Heart right ventricle (tissue), 16 donors: ENCODE results near the gene FAAP20. TPM values are rescaled to one million over a fixed set of nuclear protein-coding genes. Genes with fewer than 3 reads are reported as not detected.

Source experiments
- ATAC-seq, 8 donors: fragments of 200-7000 bp; cut with Tn5 transposase; one replicate each; pipeline ENCODE4 v1.9.1; 2020; ENCODE audit warnings: mild to moderate bottlenecking in 8 of 8, moderate library complexity in 8 of 8, moderate number of reproducible peaks in 1 of 8
- DNase-seq, 2 donors: peaks; one replicate each; pipeline ENCODE4 v3.0.0-alpha.2; 2020
- H3K27ac ChIP-seq, 10 donors: fragments of 200-600 bp; sonication (generic) in 2 of 10; one replicate each; pipeline versions ENCODE4 v1.5.0 to v1.8.0; 2020 to 2022; ENCODE audit warnings: mild to moderate bottlenecking in 3 of 10
- H3K27me3 ChIP-seq, 7 donors: fragments of 200-600 bp; one replicate each; pipeline ENCODE4 v1.8.0; 2021 to 2022; ENCODE audit warnings: mild to moderate bottlenecking in 2 of 7
- H3K36me3 ChIP-seq, 9 donors: fragments of 200-600 bp; sonication (generic) in 1 of 9; one replicate each; pipeline versions ENCODE4 v1.5.0 to v1.8.0; 2020 to 2022; ENCODE audit warnings: mild to moderate bottlenecking in 2 of 9
- H3K4me1 ChIP-seq, 9 donors: fragments of 200-600 bp; sonication (generic) in 1 of 9; one replicate each; pipeline versions ENCODE4 v1.5.0 to v1.8.0; 2020 to 2022; ENCODE audit warnings: mild to moderate bottlenecking in 4 of 9
- H3K4me3 ChIP-seq, 10 donors: fragments of 200-600 bp; sonication (generic) in 2 of 10; one replicate each; pipeline versions ENCODE4 v1.5.0 to v1.8.0; 2020 to 2022; ENCODE audit warnings: mild to moderate bottlenecking in 7 of 10, moderate library complexity in 2 of 10
- H3K9me3 ChIP-seq, 11 donors: fragments of 200-600 bp in 10 of 11; sonication (generic) in 2 of 11; one replicate each; pipeline versions ENCODE4 v1.5.0 to v1.8.0; 2013 to 2022; ENCODE audit warnings: mild to moderate bottlenecking in 2 of 11, control low read depth in 1 of 11, moderate library complexity in 1 of 11
- WGBS, 2 donors: extraction: QIAGEN DNeasy Blood & Tissue Kit; methylation state at CpG; one replicate each; pipeline ENCODE4 v1.1.7; 2013; ENCODE audit warnings: inconsistent platforms in 1 of 2; 5-methylcytosine and 5-hydroxymethylcytosine counted together
- intact Hi-C, 10 donors: fragments of 100-400 bp; cut with DNase I; formaldehyde crosslinking; loops; one replicate each; pipeline versions ENCODE4 v1.11.1 to v1.14.2; 2022
- polyA plus RNA-seq, 2 donors: library from polyadenylated mRNA; stranded (reverse); fragments of 200-250 nt; gene quantifications; one replicate each; pipeline ENCODE4 v1.2.3, GENCODE V29; 2013
- total RNA-seq, 10 donors: library from RNA; stranded (reverse); fragmentation: NEBNext Ultra II Directional in 3 of 10; extraction: Animal tissue kit (Norgen Biotek cat#: 25700) in 3 of 10; gene quantifications; one replicate each; pipeline versions ENCODE4 v1.2.1 to v1.2.4, GENCODE V29; 2021 to 2023
- TF ChIP-seq, protein P1 (sequence below), 9 donors: fragments of 200-600 bp; sonication (generic) in 2 of 9; IDR thresholded peaks; one replicate each; pipeline versions ENCODE4 v1.5.0 to v1.8.0; 2021 to 2022; ENCODE audit warnings: antibody characterized with exemption in 9 of 9, mild to moderate bottlenecking in 5 of 9, moderate library complexity in 1 of 9
- donor health status: Arrhythmogenic right ventricular cardiomyopathy.
- donor health status: ischemic (EF 13 %, LVEDD 7.1; RV severe dilation, severe dysfunction).
- donor health status: healthy with polysubstance abuse.
- donor health status: DM: no; HTN: yes; CAD: no.
- donor health status: DM: no; HTN: no; CAD: no.
- donor health status: ischemic (EF 25% LVEDD 6.9; RV normal size, moderate dysfunction).
- donor health status: ischemic (EF 25% LVEDD 5.7; RV mildly dilated, moderate dysfunction).
- donor health status: healthy.
- donor health status: DM: yes; HTN: yes; CAD: no.
- donor health status: Ischemic cardiomyopathy.
- donor health status: ischemic (EF 35%, LVEDD 5.7; RV mildly dilated, moderate dysfunction).
- donor health status: nonischemic (EF 11% LVEDD 7.7; RV severe dilation, severe dysfunction).
- donor health status: DM: yes; HTN: yes; CAD: no.
- donor health status: PGD.
- donor health status: ischemic (EF 29% LVEDD 5.4; RV normal size, mild dysfunction).
- donor health status: nonischemic (EF 23%, LVEDD 6.1; RV moderate dilation, normal function).

Gene FAAP20
- total and polyA plus RNA-seq, 12 donors: 30.9 to 83.6 (median 38.6) TPM

DNA sequence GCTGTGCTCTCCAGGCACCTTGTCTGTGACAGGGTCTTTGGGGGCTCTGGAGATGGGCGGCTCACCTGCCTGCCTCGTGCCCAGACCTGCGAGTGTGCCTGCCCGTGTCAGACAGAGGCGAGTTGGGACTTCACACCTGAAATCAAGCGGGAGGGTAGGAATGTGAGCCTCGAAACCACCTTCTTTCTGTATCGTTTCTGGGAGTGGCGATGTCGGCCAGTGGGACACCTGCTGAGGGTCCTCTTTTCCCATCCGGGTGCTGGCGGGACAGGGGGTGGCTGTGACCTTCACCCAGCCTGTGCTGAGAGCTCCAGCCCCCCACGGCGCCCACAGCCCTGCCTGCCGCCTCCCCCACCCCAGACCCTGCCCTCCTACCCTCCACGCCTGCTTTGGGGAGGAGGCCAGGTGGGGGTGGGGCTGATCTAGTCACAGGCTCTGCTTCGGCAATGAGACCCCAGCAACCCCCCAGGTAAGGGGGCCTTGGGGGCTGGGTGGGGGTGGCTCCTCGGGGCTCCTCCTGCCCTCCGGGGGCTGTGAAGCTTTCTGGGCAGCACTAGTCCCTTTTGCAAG, 15.6 kb upstream of the FAAP20 start:
- TF ChIP-seq, protein P1, sequence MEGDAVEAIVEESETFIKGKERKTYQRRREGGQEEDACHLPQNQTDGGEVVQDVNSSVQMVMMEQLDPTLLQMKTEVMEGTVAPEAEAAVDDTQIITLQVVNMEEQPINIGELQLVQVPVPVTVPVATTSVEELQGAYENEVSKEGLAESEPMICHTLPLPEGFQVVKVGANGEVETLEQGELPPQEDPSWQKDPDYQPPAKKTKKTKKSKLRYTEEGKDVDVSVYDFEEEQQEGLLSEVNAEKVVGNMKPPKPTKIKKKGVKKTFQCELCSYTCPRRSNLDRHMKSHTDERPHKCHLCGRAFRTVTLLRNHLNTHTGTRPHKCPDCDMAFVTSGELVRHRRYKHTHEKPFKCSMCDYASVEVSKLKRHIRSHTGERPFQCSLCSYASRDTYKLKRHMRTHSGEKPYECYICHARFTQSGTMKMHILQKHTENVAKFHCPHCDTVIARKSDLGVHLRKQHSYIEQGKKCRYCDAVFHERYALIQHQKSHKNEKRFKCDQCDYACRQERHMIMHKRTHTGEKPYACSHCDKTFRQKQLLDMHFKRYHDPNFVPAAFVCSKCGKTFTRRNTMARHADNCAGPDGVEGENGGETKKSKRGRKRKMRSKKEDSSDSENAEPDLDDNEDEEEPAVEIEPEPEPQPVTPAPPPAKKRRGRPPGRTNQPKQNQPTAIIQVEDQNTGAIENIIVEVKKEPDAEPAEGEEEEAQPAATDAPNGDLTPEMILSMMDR (IDR thresholded peaks at IDR 0.05): no peak
- ATAC-seq (no peak), DNase-seq (peak; percentile 4 to 24)
- Histone ChIP-seq H3K36me3 (no peaks in the 10 kb centered on the region), H3K4me3 (no peak overlapping the region), H3K27ac (peak overlapping the region in 6 of 10 donors; percentile 46 to 95 (median 92)), H3K27me3 (no peaks in the 10 kb centered on the region), H3K9me3 (no peaks in the 10 kb centered on the region), H3K4me1 (peaks cover 45 to 91% (median 73%) of the 10 kb centered on the region in 9 donors)
- intact Hi-C loops: loop anchor here in 1 of 10 donors (5.0 kb wide), 1 partner anchor 102 kb away; no protein-coding TSS in a partner anchor
- WGBS, 2 donors: 87 to 88% methylated on average over 17 to 19 of the region's 19 CpGs

DNA sequence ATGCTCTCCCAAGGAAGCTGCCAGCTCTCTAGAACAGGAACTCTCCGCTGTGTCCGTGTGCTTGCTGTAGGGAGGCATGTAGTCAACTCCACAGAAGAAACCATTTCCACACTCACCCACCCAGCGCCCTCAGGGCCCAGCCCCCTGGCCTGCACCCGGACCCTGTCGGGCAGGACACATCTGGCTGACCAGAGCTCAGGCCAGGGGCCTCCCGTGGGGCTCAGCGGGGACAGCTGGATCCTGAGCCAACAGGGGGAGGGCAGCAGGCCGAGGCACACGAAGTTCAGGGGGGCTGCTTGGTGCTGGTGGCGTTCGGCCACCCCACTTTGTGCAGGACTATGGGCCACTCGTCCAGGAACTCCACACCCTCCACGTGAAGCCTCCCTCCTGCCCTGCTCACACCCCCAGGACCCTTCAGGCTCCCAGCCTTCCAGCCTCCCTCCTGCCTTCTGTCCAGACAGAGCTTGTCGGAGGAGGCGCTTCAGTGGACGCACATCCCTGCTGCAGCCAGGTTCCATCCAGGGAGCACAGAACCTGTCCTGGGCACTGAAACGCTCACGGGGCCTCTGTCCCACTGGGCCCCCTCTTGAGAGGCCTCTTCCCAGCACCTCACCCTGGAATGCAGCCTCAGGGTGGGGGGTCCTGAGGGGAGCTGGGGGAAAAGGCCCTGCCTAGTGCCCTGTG, 15.0 kb upstream of the FAAP20 start:
- no peaks in the 10 kb centered on the region for H3K9me3 ChIP-seq
- peak; percentile 11 to 22 for DNase-seq
- ATAC-seq: no peak
- WGBS, 2 donors: 60 to 64% methylated on average over 18 of the region's 18 CpGs
- peaks cover 41 to 85% (median 68%) of the 10 kb centered on the region in 9 donors for H3K4me1 ChIP-seq
- peak overlapping the region in 8 of 10 donors; percentile 26 to 95 (median 88) for H3K27ac ChIP-seq
- intact Hi-C loops: loop anchor here in 1 of 10 donors (5.0 kb wide), 1 partner anchor 103 kb away; no protein-coding TSS in a partner anchor
- H3K27me3 ChIP-seq: no peaks in the 10 kb centered on the region
- no peaks in the 10 kb centered on the region for H3K36me3 ChIP-seq
- H3K4me3 ChIP-seq: no peak overlapping the region
- TF ChIP-seq, protein P1 (IDR thresholded peaks at IDR 0.05): no peak

DNA sequence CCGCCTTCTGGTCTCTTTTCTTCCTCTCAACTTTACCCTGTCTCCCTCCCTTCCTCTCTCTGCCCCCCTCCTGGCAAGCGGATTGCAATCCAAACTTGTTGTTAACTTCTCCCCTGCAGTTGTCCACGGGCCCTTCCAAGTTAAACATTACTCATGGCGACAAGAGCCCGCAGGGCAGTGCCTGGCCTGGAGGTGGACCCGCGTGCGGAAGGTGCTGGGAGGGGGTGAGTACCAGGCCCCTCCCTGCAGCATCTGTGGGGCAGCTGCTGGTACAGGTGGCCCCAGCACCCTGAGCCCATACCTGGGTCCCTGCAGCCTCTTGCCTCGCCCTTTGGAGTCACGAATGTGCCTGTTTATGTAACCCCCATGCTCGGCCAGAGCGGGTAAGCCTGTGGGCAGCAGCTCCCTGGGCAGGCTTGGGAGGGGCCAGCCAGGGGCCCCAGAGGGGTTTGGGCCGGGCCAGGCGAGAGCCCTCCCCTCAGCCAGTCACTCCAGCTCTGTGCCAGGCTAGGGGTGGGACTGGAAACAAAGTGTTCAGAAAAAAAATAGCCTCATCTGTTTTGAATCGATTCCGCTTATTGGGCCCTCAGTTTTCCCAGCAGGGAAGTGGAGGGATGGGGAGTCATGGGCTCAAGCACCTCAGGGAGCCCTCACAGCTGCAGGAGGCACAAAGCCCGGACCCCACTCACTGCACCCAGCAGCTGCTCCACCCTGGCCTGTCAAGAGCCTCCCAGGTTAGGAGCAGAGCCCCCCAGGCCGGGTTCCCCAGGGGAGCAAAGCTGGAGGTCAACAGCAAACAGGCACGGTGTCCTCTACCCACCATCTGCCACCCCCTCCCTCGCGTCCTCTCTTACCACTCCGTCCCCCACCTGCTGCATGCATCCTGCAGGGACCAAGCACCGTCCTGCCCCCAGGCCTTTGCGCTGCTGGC, 14.0 kb upstream of the FAAP20 start:
- Histone ChIP-seq H3K4me3 (no peak overlapping the region), H3K27me3 (no peaks in the 10 kb centered on the region), H3K9me3 (no peaks in the 10 kb centered on the region), H3K36me3 (no peaks in the 10 kb centered on the region), H3K4me1 (peaks cover 38 to 85% (median 68%) of the 10 kb centered on the region in 9 donors), H3K27ac (peak overlapping the region; percentile 52 to 95 (median 88))
- WGBS, 2 donors: 76 to 81% methylated on average over 24 of the region's 24 CpGs
- TF ChIP-seq, protein P1 (IDR thresholded peaks at IDR 0.05): no peak
- ATAC-seq: no peak
- DNase-seq: peak; percentile 45 to 61
- intact Hi-C loops: no loop called here
